Upper lobe of right lung (tissue), 1 donor: ENCODE results near the gene ZBTB16. TPM values are rescaled to one million over a fixed set of nuclear protein-coding genes. Genes with fewer than 3 reads are reported as not detected.

ENCODE experiments used
- ATAC-seq: fragments of 200-7000 bp; cut with Tn5 transposase; one replicate; pipeline ENCODE4 v1.9.1; 2020; ENCODE audit warnings: mild to moderate bottlenecking, moderate library complexity
- DNase-seq: peaks from one replicate; pipeline ENCODE4 v3.0.0-alpha.2; 2020
- H3K27ac ChIP-seq: fragments of 200-600 bp; one replicate; pipeline ENCODE4 v1.8.0; 2022
- H3K27me3 ChIP-seq: fragments of 200-600 bp; one replicate; pipeline ENCODE4 v1.8.0; 2022; ENCODE audit warnings: mild to moderate bottlenecking
- H3K36me3 ChIP-seq: fragments of 200-600 bp; one replicate; pipeline ENCODE4 v1.8.0; 2022
- H3K4me1 ChIP-seq: fragments of 200-600 bp; one replicate; pipeline ENCODE4 v1.8.0; 2022
- H3K4me3 ChIP-seq: fragments of 200-600 bp; one replicate; pipeline ENCODE4 v1.8.0; 2022; ENCODE audit warnings: mild to moderate bottlenecking
- H3K9me3 ChIP-seq: fragments of 200-600 bp; one replicate; pipeline ENCODE4 v1.8.0; 2022
- intact Hi-C: fragments of 100-400 bp; cut with DNase I; formaldehyde crosslinking; loops from one replicate; pipeline ENCODE4 v1.11.0; 2022
- total RNA-seq: library from RNA; stranded (reverse); fragmentation: NEBNext Ultra II Directional; extraction: Animal tissue kit (Norgen Biotek cat#: 25700); gene quantifications from one replicate; pipeline ENCODE4 v1.2.1, GENCODE V29; 2021
- TF ChIP-seq, protein P1 (sequence below): fragments of 200-600 bp; IDR thresholded peaks from one replicate; pipeline ENCODE4 v1.8.0; 2022; ENCODE audit warnings: antibody characterized with exemption
- donor health status: DM: no; HTN: yes; CAD: no; lungs with severe emphysema.

ZBTB16 gene
- total RNA-seq, 1 donor from 2014 or later: 221 TPM

DNA sequence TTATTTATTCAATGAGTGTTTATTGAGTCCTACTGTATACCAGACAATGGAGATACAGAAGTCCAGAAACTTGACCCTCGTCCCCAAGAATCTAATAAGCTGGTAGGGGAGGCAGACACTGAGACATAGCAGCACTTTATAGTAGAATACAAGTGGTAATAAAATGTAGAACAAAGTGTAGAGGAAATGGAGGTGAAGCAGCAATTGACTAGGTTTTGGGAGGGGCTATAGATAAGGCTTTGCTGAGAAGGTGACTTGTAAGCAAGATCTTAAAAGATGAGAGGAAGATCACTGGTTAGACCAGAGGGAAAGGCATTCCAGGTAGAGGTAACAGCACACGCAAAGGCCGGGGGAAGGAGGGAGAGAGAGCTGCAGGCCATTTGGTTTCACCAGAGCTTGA is 57.3 kb downstream of the ZBTB16 start:
- no peaks in the 10 kb centered on the region for H3K9me3 ChIP-seq
- no peak overlapping the region for H3K27ac ChIP-seq
- intact Hi-C loops: no loop called here
- TF ChIP-seq, protein P1, sequence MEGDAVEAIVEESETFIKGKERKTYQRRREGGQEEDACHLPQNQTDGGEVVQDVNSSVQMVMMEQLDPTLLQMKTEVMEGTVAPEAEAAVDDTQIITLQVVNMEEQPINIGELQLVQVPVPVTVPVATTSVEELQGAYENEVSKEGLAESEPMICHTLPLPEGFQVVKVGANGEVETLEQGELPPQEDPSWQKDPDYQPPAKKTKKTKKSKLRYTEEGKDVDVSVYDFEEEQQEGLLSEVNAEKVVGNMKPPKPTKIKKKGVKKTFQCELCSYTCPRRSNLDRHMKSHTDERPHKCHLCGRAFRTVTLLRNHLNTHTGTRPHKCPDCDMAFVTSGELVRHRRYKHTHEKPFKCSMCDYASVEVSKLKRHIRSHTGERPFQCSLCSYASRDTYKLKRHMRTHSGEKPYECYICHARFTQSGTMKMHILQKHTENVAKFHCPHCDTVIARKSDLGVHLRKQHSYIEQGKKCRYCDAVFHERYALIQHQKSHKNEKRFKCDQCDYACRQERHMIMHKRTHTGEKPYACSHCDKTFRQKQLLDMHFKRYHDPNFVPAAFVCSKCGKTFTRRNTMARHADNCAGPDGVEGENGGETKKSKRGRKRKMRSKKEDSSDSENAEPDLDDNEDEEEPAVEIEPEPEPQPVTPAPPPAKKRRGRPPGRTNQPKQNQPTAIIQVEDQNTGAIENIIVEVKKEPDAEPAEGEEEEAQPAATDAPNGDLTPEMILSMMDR: no peak
- peaks cover 79% of the 10 kb centered on the region for H3K4me1 ChIP-seq
- no peak for DNase-seq
- no peak overlapping the region for H3K4me3 ChIP-seq
- ATAC-seq: no peak
- H3K27me3 ChIP-seq: no peaks in the 10 kb centered on the region
- H3K36me3 ChIP-seq: no peaks in the 10 kb centered on the region

DNA sequence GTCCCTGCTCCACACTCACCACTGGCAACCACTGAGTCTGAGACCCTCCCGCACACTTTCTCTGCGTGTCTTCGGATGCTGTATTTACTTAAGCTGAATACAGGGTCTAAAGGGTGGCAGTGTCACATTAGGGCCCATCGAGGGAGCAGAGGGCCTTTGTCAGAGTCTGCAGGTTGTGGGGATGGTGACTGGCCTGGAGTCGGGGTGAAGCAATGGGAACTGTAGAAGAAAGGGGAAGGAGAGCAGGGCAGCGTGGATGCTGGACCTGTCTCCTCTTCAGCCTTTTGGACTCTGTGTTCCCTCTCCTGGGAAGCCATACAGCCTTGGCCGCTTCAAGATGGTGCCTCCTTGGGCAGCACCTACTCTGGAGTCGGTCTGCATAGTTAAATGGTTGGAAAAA is 61.1 kb downstream of the ZBTB16 start:
- Histone ChIP-seq H3K36me3 (peaks cover 14% of the 10 kb centered on the region), H3K9me3 (no peaks in the 10 kb centered on the region), H3K4me1 (peaks cover 55% of the 10 kb centered on the region), H3K27me3 (no peaks in the 10 kb centered on the region), H3K4me3 (no peak overlapping the region), H3K27ac (no peak overlapping the region)
- ATAC-seq: no peak
- intact Hi-C loops: no loop called here
- DNase-seq: no peak
- TF ChIP-seq, protein P1: no peak

DNA sequence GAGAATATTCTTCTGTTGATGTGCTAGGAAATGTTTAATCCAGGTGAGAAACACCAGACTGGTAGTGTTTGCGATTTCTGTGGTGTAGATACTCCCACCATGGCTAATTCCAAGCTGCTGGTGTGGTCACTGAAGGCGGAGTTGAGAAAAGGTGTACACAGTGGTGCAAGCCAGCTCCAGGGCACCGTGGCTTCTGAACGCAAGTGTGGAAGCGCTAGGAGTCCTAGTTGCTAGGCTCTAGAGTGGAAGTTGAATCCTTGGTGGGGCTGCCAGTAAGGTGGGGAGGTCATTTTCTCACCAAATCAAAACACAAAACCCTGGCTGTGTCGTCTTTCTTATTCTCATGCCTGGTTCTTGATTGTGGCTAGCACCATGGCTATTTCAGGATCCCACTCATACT is 61.6 kb downstream of the ZBTB16 start:
- Histone ChIP-seq H3K27ac (peak overlapping the region; percentile 24), H3K9me3 (no peaks in the 10 kb centered on the region)
- intact Hi-C loops: no loop called here

DNA sequence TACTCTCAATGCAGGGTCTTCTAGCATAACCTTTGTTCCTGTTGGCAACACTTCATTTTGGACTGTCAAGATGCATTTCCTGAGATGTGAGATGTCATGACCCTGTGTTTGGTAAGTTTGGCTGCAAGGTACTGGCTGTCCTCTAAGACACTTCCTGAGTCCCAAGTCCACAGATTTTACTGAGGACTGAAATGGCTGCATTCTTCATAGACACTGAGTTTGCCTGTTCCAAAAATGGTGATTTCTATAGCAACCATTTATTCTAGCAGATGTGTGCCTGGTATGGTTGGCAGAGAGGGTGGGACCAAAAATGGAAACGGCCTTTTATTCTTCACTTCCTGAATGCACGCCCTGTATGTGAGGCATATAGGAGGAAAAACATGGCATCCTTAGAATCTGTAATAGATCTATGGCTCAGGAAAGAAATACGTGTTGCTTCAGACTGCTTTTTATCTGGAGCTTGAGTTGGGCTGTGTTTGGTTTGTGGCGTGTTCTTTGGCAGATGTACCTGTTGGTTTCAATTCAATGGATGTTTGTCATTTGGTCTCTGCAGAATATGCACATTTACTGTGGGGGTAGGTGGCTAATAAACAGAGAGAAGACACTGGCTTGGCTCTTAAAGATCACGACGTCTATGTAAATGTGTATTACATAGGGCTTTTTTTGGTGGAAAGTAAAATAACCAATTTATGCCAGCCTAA is 62.4 kb downstream of the ZBTB16 start:
- peaks cover 52% of the 10 kb centered on the region for H3K4me1 ChIP-seq
- intact Hi-C loops: no loop called here
- H3K27me3 ChIP-seq: no peaks in the 10 kb centered on the region
- H3K4me3 ChIP-seq: no peak overlapping the region
- TF ChIP-seq, protein P1: no peak
- H3K9me3 ChIP-seq: no peaks in the 10 kb centered on the region
- peaks cover 25% of the 10 kb centered on the region for H3K36me3 ChIP-seq
- ATAC-seq (peak; percentile 12), DNase-seq (no peak)
- peak overlapping the region; percentile 24 for H3K27ac ChIP-seq

More for the DNA sequence above, 61.6 kb downstream of the ZBTB16 start:
- peaks cover 52% of the 10 kb centered on the region for H3K4me1 ChIP-seq
- TF ChIP-seq, protein P1: no peak
- H3K27me3 ChIP-seq: no peaks in the 10 kb centered on the region
- ATAC-seq (no peak), DNase-seq (no peak)
- H3K4me3 ChIP-seq: no peak overlapping the region
- H3K36me3 ChIP-seq: peaks cover 19% of the 10 kb centered on the region

DNA sequence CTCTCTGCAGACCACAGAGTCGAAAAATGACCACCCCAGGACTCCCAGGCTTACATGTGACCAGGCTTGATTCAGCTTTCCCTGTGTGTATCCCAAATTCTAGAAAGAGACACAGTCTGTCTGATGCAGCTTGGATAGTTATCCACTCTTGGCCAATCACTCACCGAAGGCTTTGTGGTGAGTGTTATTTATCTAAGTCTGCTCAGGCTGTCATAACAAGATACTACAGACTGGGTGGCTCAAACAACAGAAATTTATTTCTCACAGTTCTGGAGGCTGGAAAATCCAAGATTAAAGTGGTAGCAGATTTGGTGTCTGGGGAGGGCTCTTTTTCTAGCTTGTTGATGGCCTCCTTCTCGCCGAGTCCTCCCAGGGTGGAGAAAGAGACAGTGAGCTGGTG is 63.2 kb downstream of the ZBTB16 start:
- peaks cover 33% of the 10 kb centered on the region for H3K36me3 ChIP-seq
- H3K4me3 ChIP-seq: no peak overlapping the region
- intact Hi-C loops: no loop called here
- H3K27ac ChIP-seq: no peak overlapping the region
- peaks cover 54% of the 10 kb centered on the region for H3K4me1 ChIP-seq
- TF ChIP-seq, protein P1: no peak
- ATAC-seq: no peak
- no peaks in the 10 kb centered on the region for H3K27me3 ChIP-seq
- no peaks in the 10 kb centered on the region for H3K9me3 ChIP-seq
- no peak for DNase-seq
